ENCODE measurements around the gene CASKIN1.

Gene CASKIN1

DNA sequence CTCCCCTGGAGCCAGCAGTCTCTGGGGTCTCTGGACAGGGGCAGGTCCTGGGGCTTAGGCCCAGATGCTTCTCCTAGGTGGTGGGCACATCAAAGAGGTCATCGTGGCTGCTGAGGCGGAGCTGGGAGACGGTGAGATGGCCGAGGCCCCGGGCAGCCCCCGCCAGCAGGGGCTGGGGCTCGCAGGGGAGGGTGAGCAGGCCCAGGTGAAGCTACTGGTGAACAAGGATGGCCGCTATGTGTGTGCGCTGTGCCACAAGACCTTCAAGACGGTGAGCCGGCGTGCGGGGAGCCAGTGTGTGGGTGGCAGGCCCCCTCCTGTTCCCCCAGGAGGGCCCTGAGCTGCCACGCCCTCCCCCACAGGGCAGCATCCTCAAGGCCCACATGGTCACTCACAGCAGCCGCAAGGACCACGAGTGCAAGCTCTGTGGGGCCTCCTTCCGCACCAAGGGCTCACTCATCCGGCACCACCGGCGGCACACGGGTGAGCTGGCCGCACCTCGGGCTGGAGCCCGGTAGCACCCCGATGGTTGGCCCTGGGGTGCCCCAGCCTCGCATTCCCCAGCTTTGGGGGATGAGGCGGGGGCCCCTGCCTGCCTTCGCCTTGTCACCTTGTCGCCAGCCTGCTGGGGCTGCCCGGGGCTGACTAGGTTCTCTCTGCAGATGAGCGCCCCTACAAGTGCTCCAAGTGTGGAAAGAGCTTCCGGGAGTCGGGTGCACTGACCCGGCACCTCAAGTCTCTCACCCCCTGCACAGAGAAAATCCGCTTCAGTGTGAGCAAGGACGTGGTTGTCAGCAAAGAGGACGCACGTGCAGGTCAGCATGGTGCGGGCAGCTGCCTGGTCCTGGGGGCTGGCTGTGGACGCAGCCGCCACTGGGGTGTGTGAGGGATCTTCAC lies 35.9 kb upstream of the CASKIN1 start:
- no peak for DNase-seq

DNA sequence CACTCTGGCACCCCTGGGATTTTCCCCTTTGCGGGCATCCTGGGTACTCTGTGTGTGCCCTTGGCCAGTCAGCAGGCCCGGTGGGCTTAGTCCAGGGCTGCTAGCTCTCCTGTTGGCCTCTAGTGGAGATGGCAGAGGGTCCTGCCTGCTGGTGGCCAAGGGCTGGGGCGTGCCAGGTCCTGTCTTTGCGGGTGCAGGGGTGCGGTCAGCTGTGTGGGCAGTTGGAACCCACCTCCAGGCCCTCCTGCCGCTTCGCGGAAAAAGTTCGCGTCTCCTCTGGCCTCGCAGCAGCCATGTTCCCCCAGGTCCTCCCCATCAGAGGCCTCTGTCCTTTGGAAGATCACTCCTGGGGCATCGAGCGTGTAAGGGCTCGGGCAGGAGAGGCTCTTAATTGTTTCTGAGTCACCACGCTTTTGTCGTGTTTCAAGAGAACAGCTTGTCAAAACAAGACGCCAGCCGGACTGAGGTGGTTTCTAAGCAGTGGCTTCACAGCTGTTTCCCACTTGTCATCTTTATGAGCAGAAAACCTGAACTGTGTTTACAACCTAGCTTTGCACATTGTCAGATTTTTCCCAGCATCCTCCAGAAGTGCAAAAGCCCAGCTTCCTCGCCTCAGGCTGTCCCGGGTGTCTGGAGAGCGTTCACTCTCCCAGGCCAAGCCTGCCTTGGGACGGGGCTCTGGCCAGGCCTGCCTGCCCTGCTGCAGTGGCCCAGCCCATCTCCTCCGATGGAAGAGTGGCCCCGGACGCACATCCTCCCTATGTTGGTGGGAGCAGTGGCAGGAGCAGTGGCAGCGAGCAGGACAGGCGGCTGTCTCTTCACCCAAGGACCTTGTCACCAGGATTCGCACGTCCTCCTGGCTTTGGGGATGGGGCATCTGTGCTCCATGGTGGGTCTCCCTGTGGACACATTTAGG lies 34.9 kb upstream of the CASKIN1 start:
- DNase-seq = no peak

DNA sequence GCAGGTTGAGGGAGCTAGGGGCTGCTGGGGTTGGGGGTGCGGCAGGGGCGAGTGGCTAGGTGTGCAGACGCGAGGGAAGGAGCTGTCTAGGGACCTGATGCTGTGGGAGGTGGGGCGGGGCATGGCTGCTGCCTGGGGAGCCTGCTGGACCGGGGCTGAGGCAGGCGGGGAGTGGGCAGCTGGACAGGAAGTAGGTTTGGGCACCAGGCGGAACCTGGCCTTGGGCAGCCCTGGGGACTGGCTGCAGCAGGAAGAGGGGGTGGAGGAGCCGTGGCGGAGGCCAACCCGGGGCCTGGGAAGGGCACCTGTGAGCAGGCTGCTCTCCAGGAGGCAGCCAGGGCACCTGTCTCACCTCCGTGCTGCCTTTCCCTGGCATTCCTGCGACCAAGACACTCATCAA lies 34.0 kb upstream of the CASKIN1 start:
- DNase-seq = no peak

DNA sequence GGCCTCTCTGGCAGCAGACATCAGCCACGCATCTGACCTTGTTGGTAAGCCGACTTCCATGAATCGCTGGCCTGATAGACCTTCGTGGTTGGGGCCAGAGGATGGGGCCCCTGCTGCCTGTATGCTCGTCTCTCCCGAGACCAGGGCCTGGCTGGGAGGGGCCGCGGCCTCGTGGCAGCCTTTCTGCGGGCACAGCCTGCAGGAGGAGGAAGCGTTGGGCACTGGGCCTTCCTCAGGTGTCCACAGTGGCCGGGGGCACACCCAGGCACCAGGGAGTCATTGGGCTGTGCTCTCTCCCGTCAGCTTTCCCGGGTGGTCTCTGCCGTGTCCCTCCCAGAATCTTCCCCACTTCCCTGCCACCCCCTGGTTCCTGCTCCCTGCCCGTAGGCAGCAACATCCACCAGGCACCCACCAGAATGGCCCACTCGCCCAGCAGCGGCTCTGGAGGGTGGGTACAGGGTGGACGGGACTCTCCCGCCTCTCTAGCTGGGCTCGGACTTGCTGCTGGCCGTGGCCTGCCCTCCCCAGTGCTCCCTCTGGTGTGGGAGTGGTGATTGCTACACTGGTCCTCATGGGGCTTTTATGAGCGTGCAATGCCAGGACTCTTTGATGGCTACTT lies 33.3 kb upstream of the CASKIN1 start:
- DNase-seq = no peak

DNA sequence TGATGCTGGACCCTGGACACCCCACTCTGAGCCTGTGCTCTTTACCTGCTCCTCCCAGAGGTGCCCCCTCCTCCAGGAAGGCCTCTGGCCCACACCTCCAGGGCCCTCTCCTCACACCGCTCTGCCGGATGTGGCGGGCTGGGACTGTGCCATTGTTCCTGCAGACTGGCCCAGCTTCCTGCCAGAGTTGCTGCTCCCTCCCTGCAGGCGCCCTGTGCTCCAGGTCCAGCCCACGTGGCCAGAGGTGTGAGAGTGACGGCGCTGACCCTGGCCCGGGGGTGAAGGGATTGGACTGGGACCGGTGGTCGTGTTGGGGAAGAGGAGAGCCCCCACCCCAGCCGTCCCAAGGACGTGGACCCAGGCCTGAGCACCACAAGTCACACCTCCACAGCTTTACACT lies 32.7 kb upstream of the CASKIN1 start:
- DNase-seq = no peak

DNA sequence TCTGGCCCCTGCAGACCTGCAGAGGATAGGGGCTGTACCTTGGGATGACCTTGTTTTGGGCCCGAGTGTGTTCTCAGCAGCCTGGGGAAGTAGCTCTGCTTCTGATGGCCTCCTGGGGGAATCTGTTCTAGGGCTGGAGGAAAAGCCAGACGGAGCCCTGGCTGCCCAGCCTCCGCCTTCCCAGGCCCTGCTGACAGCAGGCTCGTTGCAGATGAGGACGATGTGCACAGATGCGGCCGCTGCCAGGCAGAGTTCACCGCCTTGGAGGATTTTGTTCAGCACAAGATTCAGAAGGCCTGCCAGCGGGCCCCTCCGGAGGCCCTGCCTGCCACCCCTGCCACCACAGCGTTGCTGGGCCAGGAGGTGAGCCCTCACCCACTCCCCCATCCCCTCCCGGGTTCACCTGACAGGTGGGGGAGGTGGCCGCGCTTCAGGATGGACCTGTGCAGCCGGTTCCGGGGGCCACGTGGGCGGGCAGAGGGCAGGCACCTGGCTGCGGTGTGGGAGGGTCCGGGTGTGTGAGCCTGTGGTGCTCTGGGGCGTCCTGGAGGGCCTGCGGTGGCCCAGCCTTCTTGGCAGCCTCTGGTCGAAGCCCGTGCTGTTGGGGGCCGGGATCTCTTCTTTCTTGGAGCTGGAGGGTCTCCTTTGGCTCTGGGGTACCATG lies 31.9 kb upstream of the CASKIN1 start:
- no peak for DNase-seq

DNA sequence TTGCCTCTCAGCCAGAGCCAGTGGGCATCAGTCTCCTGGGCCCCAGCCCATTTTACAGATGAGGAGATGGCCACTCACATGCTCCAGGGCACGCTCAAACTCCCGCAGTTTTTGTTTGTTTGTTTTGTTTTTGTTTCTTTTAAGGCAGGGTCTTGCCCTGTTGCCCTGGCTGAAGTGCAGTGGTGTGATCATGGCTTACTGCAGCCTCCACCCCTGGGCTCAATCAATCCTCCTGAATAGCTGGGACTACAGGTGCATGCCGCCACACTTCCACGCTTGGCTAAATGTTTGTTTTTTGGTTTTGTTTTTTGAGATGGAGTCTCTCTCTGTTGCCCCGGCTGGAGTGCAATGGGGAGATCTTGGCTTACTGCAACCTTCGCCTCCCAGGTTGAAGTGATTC lies 30.5 kb upstream of the CASKIN1 start:
- no peak for DNase-seq

DNA sequence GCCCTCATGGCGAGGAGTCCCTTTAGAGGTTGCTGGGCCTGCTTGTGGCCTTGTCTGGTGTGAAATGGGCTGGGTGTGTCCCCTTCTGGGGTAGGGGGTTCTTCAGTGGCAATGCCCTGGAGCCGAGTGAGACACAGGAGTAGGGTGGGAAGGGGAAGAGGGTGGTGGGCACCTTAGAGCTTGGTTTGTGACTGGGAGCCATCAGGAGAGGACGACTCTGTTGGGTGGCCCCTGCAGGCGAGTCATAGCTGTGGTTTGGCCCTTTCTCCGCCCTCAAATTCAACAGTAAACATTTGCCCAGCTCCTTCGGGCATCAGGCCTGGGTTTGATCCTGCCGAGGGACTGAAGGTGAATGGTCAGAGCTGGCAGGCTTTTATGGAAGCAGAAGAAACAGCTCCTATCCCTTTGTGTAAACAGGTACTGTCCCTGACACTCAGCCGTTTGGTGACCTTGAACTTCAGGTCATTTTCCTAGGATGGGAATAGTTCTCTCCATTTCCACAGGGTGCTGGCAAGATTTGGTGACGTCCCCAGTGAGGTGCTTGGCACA lies 29.9 kb upstream of the CASKIN1 start:
- DNase-seq = no peak

DNA sequence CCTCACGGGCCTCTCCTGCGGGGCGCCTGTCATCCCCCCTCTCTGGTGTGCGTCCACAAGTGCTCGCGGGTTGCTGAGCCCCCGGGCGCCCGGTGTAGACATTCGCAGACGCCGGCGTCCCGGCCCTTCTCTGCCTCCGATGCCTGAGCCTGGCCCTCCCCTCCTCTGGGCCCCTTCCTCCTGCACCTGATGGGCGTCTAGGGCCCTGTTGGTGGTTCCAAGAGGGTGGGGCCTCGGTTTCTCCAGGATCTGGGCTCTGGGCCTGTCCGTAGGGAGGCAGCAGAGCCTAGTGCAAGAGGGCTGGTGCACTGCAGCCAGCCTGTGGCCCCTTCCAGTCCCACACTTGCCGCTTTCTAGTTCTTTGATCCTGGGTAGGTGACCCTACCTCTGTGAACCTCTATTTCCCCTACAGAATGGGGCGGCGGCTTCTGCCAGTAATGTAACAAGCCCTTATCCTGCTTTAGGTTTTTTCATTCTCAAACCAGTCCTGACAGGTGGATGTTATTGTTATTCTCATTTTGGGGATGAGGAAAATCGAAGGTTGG lies 27.6 kb upstream of the CASKIN1 start:
- peak; percentile 53 for DNase-seq

DNA sequence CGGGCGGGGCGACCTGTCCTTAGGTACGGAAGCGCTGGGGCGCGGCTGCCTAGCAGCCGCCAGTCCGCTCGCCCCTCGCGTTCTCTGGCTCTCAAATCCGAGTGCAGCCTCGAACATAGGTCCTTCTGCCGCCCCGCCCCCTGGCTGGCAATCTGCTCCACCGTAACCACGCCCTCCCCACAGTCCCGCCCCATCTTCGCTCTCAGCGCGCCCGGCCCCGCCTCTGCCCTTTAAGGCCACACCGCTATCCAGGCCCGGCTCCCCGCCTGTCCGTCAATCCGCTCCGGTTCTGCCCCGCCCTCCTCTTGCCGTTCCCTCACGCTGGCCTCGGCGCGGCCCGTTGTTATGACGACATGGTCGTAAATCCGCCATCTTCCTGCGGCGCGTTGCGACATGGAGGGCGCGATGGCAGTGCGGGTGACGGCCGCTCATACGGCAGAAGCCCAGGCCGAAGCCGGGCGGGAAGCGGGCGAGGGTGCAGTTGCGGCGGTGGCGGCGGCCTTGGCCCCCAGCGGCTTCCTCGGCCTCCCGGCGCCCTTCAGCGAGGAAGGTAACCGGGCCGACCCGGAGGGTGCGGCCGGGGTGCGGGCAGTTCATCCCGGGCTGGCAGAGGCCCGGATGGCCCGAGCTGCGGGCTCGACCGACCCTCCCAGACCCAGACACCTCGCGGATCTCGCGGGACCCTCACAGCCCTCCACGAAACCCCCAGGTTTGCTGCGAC lies 27.0 kb upstream of the CASKIN1 start, which contains the start of gene E4F1:
Gene E4F1, plus strand, starts transcription at position 371 of the 721 bp plus-strand sequence. Its CDS starts 23 bp downstream, at position 394.
- DNase-seq = peak; percentile 100

DNA sequence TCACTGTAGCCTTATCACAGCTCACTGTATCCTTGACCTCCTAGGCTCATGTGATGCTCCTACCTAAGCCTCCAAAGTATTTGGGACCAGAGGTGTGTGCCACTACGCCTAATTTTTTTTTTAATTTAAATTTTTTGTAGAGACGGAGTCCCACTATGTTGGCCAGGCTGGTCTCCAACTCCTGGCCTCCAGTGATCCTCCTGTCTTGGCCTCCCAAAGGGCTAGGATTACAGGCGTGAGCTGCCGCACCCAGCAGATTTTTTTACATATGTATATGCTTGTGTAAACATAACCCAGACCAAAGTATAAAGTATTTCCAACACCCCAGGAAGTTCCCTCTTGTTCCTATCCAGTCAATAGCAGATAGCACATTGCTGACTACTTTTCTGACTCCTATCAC lies 19.9 kb upstream of the CASKIN1 start:
- no peak for DNase-seq

DNA sequence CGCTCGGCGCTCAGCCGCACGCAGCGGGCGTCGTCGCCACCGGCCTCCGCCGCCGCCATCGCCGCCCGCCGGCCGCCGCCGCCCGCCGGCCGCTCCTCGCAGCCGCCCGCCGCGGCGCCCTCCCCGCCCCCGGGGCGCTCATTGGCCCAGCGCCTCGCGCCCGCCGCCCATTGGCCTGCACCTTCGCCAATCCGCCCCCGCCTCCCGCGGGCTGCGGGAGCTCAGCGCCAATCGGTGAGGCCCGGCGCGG lies 18.2 kb upstream of the CASKIN1 start, which contains the start of gene PGP:
Gene PGP, minus strand, starts transcription at position 122 of the 250 bp plus-strand sequence. Its CDS starts 63 bp downstream, at position 59.
- no peak for DNase-seq

DNA sequence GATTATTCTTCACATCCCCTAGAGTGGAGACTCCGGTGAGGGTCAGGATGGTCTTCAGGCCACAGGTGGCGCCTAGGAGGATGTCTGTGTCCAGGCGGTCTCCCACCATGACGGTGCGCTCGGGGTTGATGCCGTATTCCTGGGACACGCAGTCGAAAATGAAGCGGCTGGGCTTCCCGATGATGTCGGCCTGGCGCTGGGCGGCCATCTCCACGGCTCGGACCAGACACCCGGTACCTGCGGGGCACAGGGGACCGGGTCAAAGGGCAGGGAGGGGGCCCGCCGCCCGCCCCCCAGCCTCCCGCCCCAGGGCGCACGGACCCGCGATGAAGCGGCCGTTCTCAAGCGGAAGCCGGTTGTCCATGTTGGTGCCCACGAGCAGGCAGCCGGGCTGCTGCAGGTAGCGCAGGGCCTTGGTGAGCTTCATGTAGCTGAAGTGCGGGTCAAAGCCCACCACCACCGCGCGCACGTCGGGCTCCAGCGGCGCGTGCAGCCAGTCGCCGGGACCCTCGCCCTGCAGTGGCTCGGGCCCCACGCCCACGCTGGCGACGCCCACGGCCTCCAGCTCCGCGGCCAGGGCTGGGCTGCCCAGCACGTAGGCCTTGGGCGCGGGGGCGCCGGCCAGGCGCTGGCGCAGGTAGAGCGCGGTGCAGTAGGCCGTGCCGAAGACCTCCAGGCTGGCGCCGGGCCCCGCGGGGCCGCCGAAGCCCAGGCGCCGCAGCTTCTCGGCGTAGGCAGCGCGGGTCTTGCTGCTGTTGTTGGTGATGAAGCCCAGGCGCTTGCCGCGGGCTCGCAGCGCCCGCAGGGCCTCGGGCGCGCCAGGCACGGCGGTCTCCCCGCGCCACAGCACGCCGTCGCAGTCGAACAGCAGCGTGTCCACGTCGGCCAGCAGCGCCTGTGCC lies 17.7 kb upstream of the CASKIN1 start:
- no peak for DNase-seq

DNA sequence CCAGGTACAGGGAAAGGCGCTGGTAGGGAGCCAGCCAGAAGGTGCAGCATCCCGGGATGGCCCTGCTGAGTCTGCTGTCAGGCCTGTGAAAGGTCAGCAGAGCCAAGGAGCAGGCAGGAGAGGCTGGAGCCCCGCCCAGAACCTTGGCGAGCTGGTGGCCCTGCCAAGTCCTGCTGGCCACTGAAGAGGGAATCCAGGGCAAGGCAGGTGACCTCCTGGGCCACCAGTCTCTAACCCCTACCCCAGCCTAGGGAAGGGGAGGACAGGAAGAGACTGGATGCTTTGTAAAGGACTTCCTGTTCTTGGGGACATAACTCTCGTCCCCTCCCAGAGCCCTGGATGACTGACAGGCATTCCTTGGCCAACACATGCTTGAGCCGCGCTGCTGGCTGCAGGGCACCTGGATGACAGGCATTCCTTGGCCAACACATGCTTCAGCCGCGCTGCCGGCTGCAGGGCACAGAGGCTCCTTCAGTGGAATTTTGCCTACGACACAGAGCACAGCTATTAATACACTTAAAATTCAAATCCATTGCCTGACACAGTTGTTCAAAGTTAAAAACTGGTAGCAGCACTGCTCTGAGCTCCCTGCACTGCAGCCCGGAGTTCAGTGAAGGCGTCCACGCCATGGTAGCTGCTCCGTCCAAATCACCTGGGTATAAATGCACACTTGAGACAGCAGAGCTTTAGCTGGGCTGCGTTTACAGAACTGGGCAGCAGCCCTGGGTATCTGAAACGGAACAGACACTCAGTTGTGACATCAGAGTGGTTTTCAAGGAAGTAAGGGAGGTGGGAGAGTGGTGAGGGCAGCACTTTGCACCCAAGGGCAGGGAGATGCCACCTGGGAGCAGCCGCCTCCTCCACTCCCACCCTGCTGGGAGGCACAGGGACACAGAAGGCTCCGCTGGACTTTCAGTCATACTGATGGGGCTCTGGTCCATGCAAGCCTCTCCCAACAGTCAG lies 16.2 kb upstream of the CASKIN1 start:
- peak; percentile 31 for DNase-seq

DNA sequence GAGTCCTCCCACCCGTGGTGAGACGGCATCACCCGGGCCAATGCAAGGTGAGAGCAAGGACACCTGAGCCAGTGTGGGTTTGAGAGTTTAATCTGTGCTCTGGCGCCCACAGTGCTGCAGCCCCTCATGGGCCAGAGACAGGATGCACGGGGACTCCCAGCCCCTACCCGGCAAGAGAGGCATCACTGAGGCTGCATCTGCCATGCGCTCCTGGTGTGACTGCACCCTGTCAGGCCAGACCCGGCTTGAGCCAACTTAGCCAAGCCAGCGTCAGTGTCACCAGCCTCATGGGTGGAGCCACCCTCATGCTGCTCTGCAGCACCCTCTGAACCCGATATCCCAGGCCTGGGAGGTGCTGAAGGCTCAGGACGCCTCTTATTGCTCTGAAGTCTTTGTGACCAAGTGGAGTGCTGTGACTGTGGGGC lies 15.5 kb upstream of the CASKIN1 start:
- no peak for DNase-seq

DNA sequence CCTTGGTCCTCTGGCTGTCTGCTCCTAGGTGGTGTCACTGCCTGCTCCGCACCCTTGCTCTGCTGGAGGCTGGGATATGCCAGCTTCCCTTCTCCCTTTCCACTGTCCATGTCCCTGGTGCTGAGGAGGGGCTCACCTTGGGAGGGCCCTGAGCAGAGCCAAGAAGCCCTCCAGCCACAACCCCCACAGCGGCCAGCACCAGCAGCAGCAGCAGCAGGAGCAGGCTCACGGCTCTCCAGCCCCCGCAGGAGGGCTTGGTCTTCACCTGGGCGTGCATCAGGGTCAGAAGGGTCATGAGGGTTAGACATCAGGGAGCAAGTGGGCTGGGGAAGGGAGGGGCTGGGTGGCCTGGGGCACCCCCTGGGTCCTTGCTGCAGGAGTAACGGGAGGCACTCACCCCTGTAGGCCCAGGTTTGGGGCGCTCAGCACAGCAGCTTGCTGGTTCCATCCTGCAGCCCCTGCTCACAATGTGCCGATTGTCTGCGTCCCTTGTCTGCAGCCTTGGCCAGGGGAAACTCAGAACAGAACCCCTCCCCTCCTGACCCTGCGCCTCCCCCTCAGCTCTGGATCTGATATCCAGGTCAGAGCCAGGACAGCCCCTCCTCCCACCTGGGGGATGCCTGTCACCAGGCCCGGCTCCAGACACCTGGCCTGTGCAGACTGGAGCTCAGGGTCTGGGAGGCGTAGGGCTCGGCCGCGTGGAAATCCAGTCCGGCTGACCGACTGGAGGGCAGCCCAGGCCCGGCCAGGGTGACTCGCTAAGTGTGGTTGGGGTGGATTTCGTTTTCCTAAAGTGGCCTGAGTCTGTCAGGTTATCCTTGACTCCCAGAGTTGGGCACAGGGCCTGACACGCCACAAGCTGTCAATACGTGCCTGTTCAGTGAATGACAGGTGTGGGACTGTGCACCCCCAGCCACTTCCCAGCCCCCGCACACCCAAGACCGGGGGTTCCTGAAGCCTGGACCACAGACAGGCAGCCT lies 14.3 kb upstream of the CASKIN1 start, which contains the start of gene BRICD5:
Gene BRICD5, minus strand, starts transcription at position 478 of the 980 bp plus-strand sequence. Its CDS starts 30 bp downstream, at position 448.
- DNase-seq = no peak

DNA sequence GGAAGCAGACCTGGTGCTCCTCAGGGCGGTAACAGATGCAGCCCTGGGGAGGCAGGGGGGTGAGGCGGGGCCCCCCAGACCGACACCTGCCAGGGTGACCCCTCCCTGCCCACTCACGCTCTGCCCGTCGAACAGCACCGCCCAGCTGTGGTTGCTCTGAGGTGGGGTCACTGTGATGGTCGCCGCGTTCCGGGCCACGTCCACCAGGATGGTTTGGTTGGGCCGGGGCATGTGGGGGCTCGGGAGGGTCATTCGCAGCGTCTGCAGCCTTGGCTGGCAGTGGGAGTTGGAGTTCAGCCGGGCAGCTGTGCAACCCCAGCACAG lies 13.6 kb upstream of the CASKIN1 start:
- DNase-seq = no peak
